Renal pelvis (tissue), 4 donors: Measurements from ENCODE around the gene BRD1. TPM values are rescaled to one million over a fixed set of nuclear protein-coding genes. Genes with fewer than 3 reads are reported as not detected.
"Not testable (repeated sequence)": the region's sequence is repeated elsewhere in the genome, so short reads cannot be mapped to it uniquely, and the experiment has no call there.

Experiments used
- DNase-seq: peaks from one replicate; pipeline ENCODE4 v3.0.0-alpha.2; 2013
- polyA plus RNA-seq, 3 donors: library from polyadenylated mRNA; unstranded; fragments of 120-200 nt; gene quantifications; one replicate each; pipeline ENCODE4 v1.2.1, GENCODE V29; 2013; ENCODE audit not compliant: insufficient read length in 3 of 3

The BRD1 gene
- polyA plus RNA-seq, 3 donors: 38.2 to 43.4 (median 38.6) TPM

DNA sequence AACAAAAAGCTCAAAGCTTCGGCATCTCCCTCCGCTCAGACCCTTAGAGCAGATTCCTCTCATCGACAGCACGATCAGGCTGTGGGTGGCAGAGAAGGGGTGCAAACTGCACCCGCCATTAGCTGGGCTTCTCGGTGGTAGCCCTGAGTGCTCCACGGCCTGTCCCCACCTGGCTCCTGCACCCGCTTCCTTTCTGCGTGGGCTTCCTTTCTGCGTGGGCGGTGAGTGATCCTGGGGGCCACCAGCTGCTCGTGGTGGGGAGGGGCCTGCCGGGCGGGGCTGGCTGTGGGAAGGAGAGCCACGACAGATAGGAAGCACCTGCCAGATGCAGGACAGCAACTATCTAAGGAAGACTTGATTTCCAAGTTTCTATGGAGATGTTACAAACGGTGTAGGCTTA is 55.0 kb downstream of the BRD1 start:
- DNase-seq: no peak

DNA sequence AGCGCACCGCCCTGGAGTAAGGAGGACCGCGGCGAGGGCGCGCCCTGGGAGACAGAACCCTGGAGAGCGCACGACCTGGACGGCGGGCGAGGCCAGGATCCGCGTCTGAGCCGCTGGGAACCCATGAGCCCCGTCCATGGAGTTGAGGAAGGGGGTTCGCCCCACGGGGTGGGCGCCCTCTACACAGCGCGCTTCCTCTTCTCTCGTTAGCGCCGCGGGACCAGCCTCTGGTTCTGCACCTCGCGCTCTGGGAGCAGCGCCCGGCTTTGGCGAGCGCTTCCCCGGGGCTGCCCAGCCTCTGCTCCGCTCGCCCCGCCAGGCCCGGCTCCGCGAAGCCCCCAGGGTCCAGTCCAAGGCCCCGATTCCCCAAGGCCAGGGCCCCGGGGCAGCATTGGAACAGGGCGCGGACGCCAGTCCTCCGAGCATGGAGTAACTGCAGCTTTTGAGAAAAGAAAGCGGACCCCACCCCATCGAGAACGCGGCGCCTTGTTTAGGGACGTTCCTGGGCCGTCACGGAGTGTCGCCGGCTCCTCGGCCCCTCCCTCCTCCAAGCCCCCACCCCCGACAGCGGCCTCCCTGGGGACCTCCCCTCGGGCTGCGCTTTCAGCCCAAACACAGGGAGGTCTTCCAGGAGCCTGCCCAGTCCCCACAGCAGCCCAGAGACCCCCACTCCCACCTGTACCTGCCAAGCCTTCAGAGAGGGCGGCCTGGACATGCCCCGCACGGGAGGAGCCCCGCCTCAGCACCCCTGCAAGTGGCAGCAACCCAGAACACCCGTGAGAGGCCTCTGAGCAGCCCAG is 56.2 kb downstream of the BRD1 start:
- no peak for DNase-seq

DNA sequence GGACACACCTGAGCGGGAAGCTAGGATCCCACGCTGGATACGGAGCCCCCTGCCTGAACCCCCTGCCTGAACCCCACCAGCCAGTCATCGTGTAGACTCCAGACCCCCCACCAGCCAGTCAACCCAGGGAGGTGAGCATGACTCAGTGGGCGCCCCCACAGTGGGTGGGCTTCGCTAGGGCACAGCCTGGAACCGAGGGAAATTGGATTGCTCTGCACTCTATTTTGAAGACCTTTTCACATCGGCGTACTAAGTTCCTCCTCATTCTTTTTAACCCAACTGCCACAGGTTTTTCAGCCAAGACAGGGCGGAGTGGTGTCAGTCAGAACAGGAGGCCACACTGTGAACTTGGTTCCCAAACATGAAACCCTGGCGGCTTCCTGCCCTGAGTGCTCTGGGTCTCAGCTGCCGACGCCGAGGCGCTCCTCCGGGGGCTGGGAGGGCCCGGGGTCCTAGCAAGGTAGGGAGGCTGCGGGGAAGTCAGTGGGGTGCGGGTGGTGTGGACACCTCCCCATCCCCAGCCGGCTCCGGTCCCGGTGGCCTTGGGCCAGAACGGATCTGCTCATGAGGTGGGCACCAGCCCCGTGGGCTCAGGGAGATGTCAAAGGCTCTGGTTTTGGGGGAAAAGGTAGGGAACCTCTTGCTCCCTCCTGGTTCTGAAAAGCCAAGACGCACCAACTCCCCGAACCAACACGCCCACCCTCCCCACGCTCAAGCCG is 57.0 kb downstream of the BRD1 start:
- no peak for DNase-seq

DNA sequence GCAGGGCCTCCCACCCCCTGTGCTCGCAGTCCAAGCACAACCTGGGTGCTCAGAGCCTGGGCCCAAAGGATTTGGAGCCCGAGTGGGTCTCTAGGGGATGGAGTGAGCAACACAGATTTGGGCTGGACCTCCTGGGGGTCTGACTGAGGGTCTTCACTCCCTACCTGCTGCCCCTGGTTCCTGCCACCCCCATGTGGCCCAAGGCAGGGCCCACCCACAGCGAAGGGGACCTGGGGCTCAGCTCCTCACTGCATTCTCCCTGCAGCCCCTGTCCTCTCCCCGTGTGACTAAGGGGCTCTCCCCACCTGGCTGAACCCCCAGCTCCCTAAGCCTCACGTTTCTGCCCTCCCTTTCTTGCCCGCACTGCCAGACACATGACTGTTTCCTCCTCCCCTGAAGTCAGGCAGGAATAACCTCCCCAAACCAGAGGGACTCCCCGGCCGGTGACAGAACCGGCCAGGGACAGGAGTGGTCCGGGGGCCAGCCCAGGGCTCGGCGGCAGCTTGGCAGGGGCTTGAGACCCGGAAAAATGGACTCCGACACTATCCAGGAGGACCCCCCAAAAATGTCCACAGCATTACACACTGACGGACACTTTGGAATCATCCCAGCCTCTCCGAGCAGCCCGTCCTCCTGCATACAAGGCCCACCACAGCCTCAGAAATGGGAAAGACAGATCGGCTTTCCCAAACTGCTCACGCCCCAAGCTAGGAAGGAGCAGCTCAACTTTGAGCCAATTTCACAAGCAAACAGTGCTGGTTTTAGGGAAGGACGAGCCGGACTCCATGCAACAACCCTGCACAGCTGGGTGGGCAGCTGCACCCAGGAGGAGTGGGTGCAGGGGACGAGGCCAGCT is 57.8 kb downstream of the BRD1 start:
- DNase-seq: no peak

DNA sequence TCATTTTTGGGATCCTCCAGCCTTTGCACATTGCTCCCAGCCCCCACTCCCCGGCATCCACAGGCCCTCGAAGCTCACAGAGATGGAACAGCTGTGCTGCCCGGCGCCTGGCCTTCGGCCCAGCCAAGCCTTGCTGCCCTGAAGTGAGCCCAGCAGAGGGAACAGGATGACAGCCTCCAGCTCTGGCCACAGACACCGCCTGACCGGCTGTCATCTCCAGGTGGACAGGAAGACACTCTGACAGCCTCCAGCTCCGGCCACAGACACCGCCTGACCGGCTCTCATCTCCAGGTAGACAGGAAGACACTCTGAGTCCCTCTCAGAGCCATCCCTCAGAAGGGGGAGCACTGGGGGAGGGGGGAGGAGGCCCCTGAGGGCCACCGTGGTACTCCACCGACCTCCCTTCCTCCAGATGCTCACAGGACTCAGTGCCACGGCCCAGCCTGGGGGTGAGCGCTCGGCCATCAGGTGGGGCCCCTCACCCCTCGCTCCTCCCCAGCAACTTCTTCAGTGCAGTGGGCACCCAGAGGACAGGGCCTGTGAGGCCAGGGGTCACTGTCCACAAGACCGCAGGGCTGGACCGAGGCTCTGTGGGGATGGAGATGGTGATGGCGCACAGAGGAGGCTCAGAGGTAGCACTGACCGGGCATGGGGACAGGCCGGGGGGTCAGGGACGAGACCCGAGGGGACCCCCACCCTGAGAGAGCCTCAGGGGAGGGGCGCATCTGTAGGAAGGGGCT is 58.6 kb downstream of the BRD1 start:
- DNase-seq: peak; percentile 60

DNA sequence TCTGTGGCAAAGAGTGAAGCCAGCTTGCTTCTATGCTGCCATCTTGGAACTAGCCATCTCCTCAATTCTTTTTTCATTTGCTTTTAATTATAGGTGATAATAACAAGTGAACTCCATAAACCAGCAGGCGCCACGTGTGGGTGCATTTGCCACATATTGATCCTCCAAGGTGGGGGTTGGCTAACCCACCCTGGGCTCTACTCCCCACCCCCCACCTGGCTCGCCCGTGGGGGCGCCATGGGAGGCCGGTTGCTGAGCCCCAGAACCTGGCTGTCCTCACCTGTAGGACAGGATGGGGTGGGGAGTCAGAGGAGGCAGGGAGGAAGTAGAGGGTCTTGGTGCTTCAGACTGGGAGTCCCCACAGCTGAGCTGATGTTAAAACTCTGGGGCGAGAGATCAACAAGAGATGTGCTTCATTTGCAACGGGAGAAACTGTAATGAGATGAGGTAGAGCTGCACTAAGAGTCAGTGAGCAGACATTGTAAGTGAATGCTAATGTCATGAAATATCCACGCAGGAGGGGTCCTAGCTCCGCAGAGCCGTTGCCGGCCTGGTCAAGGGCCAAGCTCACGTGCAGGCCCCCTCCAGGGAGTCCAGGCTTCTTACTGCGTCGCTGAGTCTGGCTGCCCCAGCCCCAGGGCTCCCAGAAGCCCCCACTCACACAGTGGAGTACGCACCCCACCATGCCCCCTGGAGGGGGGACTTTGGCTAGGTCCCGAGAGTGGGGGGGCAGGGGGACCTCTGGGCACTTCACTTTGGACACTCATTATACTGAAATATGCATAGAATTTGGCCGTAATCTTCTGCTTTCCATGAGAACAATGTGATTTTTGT is 59.4 kb downstream of the BRD1 start:
- no peak for DNase-seq

DNA sequence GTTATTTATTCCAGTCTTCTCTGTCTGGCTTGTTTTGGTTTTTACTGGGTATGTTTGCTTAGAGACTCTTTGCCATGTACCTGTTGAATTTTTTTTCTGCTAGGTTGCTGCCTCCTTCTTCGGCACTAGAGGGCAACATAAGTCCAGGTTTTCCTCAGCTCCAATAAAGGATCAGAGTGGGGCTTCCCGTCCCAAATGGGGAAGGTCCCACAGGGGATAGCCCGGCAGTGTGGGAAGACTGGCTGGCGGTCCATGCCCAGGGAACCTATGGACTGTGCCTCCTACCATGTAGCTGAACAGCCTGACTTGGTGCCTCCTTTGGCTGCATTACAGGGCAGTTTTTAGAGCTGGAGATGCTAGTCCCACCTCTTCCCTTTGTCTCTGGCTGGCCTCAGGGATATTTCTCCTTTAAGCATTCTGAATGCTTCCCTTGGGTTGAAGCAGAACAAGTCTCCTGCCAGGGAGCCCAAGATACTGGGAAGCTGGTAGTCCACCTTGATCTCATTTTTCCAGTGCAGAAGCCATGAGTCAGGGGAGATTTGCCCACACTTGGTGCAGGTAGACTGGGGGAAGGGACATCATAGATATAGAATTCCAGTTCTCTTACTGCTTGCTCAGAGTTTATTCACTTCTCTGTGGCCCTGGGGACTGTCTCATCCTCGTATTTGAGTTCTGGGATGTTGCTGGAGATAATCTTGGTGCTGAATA is 60.2 kb downstream of the BRD1 start:
- no peak for DNase-seq

DNA sequence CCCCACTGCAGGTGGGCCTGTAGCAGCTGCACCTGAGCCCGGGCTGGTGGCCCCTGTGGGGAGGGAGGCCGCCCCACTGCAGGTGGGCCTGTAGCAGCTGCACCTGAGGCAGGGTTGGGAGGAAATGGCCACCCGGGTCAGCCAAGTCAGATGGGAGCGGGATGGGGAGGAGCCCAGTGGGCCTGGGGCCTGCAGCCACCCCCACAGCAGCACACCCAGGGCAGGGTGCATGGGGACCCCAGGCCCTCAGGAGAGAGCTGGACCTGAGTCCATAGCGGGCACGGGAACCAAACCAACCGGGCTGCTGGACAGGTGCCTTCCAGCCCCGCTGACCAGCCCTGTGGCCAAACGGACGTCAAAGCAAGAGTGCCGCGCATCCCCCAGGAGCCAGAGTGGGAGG is 61.7 kb downstream of the BRD1 start:
- DNase-seq: no peak

DNA sequence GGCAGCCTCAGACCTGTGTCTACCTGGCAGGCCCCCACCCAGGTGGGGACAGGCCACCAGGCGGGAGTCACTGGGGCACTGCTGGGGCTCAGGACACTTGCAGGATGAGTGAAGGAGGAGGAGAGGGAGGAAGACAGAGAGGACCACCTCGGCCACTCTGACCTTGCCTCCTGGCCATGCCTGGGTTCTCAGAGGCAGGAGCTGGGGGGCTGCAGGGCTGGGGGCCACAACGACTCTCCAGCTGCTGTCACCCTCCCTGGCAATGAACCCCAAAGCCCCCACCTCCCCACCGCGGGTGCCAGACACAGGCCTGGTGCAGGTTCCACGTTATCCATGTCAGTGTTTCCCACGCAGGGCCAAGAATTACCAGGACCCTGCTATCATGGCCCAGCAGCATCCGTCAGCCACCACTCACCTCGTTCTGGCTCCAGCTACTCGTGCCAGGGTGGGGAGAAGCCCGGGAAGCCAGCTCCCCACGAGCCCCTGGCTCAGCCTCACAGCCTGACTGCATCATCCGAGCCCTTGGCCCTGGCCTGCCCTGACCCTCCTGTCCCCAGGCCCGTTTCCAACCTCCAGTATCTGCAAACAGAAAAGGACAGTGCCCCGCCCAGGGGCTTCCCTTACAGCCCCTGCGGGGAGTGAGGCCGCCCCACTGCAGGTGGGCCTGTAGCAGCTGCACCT is 62.4 kb downstream of the BRD1 start:
- DNase-seq: no peak

DNA sequence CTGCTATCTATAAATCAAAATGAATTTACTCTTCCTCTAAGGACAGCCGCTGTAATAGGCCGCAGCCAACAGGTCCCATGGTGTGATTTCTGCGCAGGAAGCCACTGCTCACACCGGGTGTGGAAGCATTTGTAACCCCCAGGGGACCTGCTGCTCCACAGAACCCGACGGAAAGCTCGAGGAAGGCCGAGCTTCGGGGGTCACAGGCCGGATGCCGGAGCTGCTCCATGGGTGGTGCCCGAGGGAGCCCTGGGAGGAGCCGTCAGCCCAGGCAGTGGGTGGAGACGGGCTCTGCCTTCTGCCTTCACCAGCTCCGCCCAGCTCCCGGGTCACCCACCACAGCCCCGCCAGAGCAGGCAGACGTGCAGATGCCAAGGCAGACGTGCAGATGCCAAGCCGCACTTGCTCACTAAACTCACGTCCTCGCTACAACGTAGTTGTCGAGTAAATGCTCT is 63.5 kb downstream of the BRD1 start:
- DNase-seq: no peak

DNA sequence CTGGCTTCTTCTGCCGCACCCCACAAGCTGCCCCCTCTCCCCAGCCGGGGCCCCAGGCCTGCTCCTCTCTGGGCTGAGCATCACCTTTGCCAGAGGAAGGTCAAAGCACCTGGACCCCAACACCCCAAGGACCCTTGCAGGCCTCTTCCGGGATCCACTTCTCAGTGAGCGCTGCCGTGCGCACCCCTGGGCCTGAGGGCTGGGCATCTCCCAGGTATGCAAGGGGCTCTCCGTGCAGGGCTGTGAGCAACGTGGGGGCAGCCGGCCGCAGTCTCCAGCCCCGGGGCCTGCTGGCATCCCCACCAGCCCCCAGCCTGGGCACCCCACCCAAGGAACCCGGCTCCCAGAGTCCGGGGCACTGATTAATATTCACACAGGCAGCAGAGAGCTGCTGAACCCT is 64.0 kb downstream of the BRD1 start:
- DNase-seq: no peak

DNA sequence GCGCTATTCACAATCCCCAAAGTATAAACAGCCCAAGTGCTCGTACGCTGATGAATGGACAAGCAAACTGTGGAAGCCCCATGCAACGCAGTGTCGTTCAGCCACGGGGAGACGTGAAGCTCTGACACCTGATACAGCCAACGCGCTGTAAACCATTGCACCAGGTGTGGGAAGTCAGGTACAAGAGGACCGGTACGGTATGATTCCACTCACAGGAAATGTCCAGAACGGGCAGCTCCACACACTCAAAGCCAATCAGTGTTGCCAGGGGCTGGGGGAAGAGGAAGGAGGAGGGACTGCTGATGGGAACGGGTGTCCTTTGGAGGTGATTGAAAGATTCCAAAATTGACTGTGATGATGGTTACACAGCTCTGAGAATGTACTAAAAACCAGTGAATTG is 64.5 kb downstream of the BRD1 start:
- no peak for DNase-seq

DNA sequence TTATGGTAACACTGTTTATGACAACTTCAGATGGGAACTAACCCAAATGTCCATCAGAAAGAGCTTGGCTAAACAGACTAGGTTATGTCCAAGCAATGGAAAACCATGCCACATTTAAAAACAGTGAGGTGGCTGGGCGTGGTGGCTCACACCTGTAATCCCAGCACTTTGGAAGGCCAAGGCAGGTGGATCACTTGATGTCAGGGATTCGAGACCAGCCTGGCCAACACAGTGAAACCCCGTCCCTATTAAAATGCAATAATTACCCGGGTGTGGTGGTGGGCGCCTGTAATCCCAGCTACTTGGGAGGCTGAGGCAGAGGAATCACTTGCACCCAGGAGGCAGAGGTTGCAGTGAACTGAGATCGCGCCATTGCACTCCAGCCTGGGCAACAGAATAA is 65.1 kb downstream of the BRD1 start:
- not testable (repeated sequence) for DNase-seq

DNA sequence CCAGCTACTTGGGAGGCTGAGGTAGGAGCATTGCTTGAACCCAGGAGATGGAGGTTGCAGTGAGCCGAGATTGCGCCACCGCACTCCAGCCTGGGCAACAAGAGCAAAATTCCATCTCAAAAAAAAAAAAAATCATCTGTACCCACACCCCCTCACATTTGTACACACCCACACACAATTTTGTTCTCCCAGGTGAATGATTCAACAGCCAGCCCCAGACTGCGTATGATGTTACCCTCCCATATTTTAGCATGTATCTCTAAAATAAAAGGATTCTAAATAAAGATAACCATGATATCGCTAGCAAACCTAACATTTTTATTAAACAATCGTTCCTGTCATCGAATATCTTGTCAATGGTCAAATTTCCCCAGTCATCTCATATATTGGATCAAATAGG is 65.8 kb downstream of the BRD1 start:
- no peak for DNase-seq

DNA sequence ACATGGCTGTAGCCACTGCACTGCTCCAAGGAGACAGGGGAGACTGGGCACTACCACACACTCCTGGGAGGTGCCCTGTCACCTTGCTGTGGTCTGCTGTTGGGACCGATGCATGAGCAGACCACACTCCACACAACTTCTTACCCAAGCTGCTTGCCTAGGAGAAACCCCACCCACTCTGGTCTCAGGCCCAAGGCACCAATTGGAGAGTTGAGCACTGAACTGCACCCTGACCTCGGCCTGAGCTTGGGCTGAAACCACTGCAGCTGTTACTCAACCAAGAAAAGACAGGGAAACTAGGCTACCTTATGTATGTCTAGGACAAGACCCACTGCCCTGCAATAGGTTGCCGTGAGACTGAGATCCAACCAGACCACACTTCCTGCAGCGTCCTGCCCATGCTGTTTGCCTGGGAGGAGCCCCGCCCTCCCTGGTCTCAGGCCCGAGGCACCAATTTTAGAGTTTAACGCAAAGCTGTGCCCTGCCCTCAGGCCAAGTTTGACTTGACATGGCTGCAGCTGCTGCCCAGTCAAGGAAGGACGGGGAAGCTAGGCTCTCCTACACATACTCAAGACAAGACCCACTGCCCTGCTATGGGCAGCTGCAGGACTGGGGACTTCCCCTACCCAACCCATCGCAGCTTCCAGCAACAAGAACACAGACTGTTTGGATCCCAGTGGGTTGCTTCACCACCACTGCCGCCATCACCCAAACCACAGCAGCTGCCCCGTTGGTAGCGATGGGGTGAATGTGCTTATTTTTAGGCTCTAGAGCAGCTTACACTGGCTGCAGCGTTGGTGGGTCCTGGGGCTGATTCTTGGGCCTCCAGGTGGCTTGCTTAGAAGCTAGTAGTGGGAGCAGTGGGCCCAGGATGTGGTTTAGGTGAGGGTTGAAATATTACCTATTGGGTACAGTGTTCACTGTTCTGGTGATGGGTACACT is 66.8 kb downstream of the BRD1 start:
- no peak for DNase-seq

DNA sequence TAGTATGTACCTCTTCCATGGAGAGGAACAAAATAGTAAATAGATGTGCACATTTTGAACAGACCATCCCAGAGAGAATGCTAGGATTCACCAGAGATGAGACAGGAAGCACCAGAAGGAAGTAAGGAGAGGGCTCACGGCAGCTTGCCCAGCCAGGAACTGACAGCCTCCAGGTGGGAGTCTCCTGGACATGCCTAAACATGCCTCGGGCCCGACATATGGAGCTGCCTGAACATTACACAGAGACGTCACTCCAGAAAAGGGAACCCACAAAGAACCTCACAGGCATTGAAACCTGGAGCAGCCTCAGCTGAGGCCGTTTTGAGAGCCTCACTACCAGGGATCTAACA is 67.4 kb downstream of the BRD1 start:
- DNase-seq: no peak

DNA sequence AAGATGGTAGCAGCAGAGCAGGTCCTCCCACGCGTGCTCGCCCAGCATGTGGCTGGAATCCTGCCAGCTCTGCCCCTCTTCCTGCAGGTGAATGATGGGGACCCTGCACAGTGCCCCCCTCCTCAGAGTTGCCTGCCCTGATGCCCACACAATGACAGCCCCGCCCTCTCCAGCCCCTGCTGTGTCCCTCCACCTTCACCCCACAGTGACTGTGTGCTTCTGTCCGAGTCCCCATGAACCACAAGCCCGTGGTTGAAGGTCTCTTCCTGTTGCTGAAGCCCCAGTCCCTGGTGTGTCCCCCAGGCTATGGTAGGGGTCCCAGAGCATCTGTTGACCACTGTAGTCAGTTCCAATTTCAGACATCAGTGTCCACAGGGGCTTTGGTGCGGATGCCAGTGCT is 71.0 kb downstream of the BRD1 start:
- no peak for DNase-seq

DNA sequence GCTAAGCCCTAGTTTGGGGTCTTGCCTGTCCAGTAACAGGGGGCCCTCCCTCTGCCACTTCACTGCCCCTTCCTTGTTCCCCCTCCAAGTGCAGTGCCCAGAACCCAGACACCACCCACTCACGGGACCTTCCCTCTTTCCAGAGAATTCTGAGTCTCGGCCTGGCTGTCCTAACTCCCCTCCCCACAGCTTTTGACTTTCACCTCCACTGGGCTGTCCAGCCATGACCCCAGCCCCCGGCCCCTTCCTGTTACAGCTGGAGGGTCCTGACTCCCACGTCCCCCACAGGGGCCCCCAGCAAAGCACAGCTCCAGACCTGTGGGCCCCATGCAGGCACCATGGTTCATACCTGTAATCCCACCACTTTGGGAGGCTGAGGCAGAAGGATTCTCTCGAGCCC is 71.5 kb downstream of the BRD1 start:
- no peak for DNase-seq

DNA sequence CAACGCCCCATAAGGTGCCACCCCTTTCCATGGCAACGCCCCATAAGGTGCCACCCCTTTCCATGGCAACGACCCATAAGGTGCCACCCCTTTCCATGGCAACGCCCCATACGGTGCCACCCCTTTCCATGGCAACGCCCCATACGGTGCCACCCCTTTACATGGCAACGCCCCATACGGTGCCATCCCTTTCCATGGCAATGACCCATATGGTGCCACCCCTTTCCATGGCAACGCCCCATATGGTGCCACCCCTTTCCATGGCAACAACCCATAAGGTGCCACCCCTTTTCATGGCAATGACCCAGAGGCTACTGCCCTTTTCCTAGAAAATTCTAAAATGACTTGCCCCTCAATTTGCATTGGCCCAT is 72.1 kb downstream of the BRD1 start:
- DNase-seq: no peak
